Right lobe of liver (tissue), 6 donors: ENCODE measurements around the gene ZNF324. TPM values are rescaled to one million over a fixed set of nuclear protein-coding genes. Genes with fewer than 3 reads are reported as not detected.
"Not testable (repeated sequence)": the region's sequence is repeated elsewhere in the genome, so short reads cannot be mapped to it uniquely, and the experiment has no call there.

Experiments
- ATAC-seq, 4 donors: fragments of 200-7000 bp; cut with Tn5 transposase; one replicate each; pipeline ENCODE4 v1.9.1; 2020; ENCODE audit warnings: mild to moderate bottlenecking in 4 of 4, moderate library complexity in 4 of 4
- DNase-seq, 3 donors: peaks; one replicate each; pipeline ENCODE4 v3.0.0-alpha.2; 2020
- H3K27ac ChIP-seq, 3 donors: fragments of 200-600 bp; one replicate each; pipeline ENCODE4 v1.8.0; 2022
- H3K27me3 ChIP-seq, 2 donors: fragments of 200-600 bp; one replicate each; pipeline ENCODE4 v1.8.0; 2022
- H3K36me3 ChIP-seq, 4 donors: fragments of 200-600 bp; sonication (generic) in 1 of 4; one replicate each; pipeline versions ENCODE4 v1.5.1 to v1.8.0; 2017 to 2022; ENCODE audit warnings: control low read depth in 1 of 4
- H3K4me1 ChIP-seq, 4 donors: fragments of 200-600 bp; sonication (generic) in 1 of 4; one replicate each; pipeline versions ENCODE4 v1.5.1 to v1.8.0; 2017 to 2022; ENCODE audit warnings: control low read depth in 1 of 4
- H3K4me3 ChIP-seq, 3 donors: fragments of 200-600 bp; one replicate each; pipeline ENCODE4 v1.8.0; 2022
- H3K9me3 ChIP-seq, 4 donors: fragments of 200-600 bp; sonication (generic) in 1 of 4; one replicate each; pipeline versions ENCODE4 v1.5.1 to v1.8.0; 2017 to 2022; ENCODE audit warnings: control low read depth in 1 of 4
- POLR2A ChIP-seq: fragments of 450-650 bp; IDR thresholded peaks from one replicate; pipeline ENCODE4 v1.6.1; 2017; ENCODE audit warnings: antibody characterized with exemption, mild to moderate bottlenecking
- WGBS: methylation state at CpG from one replicate; pipeline ENCODE4 v1.1.6; 2018; ENCODE audit warnings: low coverage, low lambda C conversion rate; ENCODE audit not compliant: insufficient coverage; ENCODE audit errors: missing lambda C conversion rate; 5-methylcytosine and 5-hydroxymethylcytosine counted together
- intact Hi-C, 2 donors: fragments of 100-400 bp; cut with DNase I; formaldehyde crosslinking; loops; one replicate each; pipeline versions ENCODE4 v1.11.2 to v1.14.1; 2022
- total RNA-seq, 6 experiments: library from RNA; depleted of rRNA in 2 of 6; stranded (reverse); fragments of >200 nt in 2 of 6; fragmentation: NEBNext Ultra II Directional in 3 of 6; extraction: Animal tissue kit (Norgen Biotek cat#: 25700) in 3 of 6; gene quantifications; one replicate each; pipeline versions ENCODE4 v1.1.0 to v1.2.4, GENCODE V29; 2016 to 2023
- TF ChIP-seq, protein P1 (sequence below), 4 donors: fragments of 200-600 bp in 3 of 4; fragments of 450-650 bp in 1 of 4; IDR thresholded peaks; one replicate each; pipeline versions ENCODE4 v1.5.1 to v1.8.0; 2016 to 2022; ENCODE audit warnings: antibody characterized with exemption in 4 of 4, mild to moderate bottlenecking in 2 of 4
- donor health status: DM: no; HTN: yes; CAD: no.
- donor health status: DM: no; HTN: no; CAD: no.
- donor health status: DM: no; HTN: no; CAD: no.
- donor health status: DM: no; HTN: yes; CAD: no.
- donor health status: DM: no; HTN: yes; CAD: no.

ZNF324 gene
- total RNA-seq, 6 experiments from 2014 or later: 2.9 to 4.9 (median 3.8) TPM

DNA sequence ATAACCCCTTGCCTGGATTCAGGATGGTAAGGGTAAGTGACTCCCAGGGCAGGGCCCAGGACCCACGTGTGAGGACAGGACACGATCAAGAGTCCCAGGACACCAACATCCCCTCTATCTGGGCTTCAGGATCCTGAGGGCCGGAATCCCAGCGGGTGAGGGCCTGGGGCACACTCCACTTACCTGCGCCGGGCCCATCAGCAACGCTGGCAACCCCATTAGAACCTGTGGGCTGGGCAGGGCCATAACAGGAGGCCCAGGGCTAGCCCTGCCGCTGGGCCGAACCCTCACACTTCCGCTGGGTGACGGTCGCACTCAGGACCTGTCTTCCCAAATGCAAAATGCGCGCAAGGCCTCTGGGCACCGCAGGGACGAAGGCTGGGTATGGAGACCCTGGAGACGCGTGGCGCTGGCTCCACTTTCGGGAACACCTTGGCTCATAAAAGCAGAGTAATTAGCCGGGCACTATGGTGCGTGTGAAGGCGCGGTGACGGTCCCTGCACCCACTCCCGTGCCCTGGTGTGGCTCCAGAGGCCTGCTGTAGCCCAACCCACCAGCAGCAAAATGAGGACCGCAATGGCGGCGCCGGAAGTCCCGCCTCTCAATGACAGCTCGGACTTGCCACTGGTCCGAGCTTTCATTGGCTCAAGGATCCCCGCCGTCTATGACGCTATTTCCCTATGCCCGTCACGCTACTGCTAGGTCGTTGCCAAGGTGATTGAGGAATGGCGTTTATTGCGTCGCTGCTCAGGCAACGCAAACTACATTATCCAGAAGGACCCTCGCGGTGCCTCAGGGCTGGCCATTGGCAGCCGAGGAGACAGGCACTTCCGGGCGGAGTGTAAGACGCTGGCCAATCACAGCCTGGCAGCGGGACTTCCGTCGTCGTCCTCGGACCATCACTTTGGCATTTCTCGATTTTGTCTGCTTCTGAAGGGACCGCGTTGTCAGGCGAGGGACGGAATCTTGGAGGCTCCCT, 27.0 kb upstream of the ZNF324 start, which contains the start of gene ZNF132:
TSS of gene ZNF132 (minus strand) at position 578 of the 979 bp plus-strand sequence. CDS start at position 246, 332 bp downstream.
- peaks cover 0 to 16% (median 5%) of the 10 kb centered on the region in 4 donors for H3K36me3 ChIP-seq
- ATAC-seq: peak; percentile 94 to 99 (median 98)
- WGBS: 20% methylated on average over 12 of the region's 59 CpGs
- peak within 1 kb of the TSS in 2 of 3 donors; percentile 44 to 60 for H3K27ac ChIP-seq
- TF ChIP-seq POLR2A: no peak
- TF ChIP-seq, protein P1, sequence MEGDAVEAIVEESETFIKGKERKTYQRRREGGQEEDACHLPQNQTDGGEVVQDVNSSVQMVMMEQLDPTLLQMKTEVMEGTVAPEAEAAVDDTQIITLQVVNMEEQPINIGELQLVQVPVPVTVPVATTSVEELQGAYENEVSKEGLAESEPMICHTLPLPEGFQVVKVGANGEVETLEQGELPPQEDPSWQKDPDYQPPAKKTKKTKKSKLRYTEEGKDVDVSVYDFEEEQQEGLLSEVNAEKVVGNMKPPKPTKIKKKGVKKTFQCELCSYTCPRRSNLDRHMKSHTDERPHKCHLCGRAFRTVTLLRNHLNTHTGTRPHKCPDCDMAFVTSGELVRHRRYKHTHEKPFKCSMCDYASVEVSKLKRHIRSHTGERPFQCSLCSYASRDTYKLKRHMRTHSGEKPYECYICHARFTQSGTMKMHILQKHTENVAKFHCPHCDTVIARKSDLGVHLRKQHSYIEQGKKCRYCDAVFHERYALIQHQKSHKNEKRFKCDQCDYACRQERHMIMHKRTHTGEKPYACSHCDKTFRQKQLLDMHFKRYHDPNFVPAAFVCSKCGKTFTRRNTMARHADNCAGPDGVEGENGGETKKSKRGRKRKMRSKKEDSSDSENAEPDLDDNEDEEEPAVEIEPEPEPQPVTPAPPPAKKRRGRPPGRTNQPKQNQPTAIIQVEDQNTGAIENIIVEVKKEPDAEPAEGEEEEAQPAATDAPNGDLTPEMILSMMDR (IDR thresholded peaks at IDR 0.05): no peak
- intact Hi-C loops: no loop called here
- H3K9me3 ChIP-seq: peaks cover 0 to 15% (median 3%) of the 10 kb centered on the region in 4 donors
- DNase-seq: peak; percentile 88 to 97 (median 95)
- peaks cover 0 to 8% (median 1%) of the 10 kb centered on the region in 4 donors for H3K4me1 ChIP-seq
- H3K27me3 ChIP-seq: no peaks in the 10 kb centered on the region
- H3K4me3 ChIP-seq: peak within 1 kb of the TSS; percentile 55 to 86 (median 62)

GRCh38 chr19:58440556-58440955, 26.3 kb upstream of the ZNF324 start:
- Histone ChIP-seq H3K36me3 (peaks cover 0 to 10% (median 3%) of the 10 kb centered on the region in 4 donors), H3K4me3 (peak overlapping the region; percentile 55 to 86 (median 62)), H3K9me3 (peaks cover 0 to 8% (median 0%) of the 10 kb centered on the region in 4 donors), H3K27me3 (no peaks in the 10 kb centered on the region), H3K27ac (peak overlapping the region in 2 of 3 donors; percentile 44 to 60), H3K4me1 (peaks cover 0 to 8% (median 1%) of the 10 kb centered on the region in 4 donors)
- DNase-seq (peak in 1 of 3 donors; percentile 45), ATAC-seq (peak in 1 of 4 donors; percentile 1)
- WGBS: 26% methylated on average over 14 of the region's 31 CpGs
- TF ChIP-seq POLR2A: no peak
- TF ChIP-seq, protein P1 (IDR thresholded peaks at IDR 0.05): no peak
- intact Hi-C loops: no loop called here

- intact Hi-C loops, H3K4me1 ChIP-seq, ATAC-seq, DNase-seq, H3K9me3 ChIP-seq, H3K4me3 ChIP-seq, H3K36me3 ChIP-seq, H3K27me3 ChIP-seq, H3K27ac ChIP-seq: not testable (repeated sequence)
- 78% methylated on average over 6 of the region's 7 CpGs for WGBS
Measured at GRCh38 chr19:58442986-58443385, 23.9 kb upstream of the ZNF324 start.

- WGBS: 63% methylated on average over 2 of the region's 3 CpGs
- H3K27ac ChIP-seq, intact Hi-C loops, DNase-seq, H3K9me3 ChIP-seq, H3K36me3 ChIP-seq, H3K4me3 ChIP-seq, ATAC-seq, H3K27me3 ChIP-seq: not testable (repeated sequence)
- H3K4me1 ChIP-seq: peaks cover 0 to 10% (median 3%) of the 10 kb centered on the region in 4 donors
Measured at GRCh38 chr19:58448860-58449259, 18.0 kb upstream of the ZNF324 start.

- H3K9me3 ChIP-seq, ATAC-seq, DNase-seq, H3K4me3 ChIP-seq, H3K27me3 ChIP-seq, H3K27ac ChIP-seq, H3K36me3 ChIP-seq, intact Hi-C loops: not testable (repeated sequence)
- 38% methylated on average over 5 of the region's 5 CpGs for WGBS
- peaks cover 0 to 10% (median 3%) of the 10 kb centered on the region in 4 donors for H3K4me1 ChIP-seq
Measured at GRCh38 chr19:58449980-58450379, 16.9 kb upstream of the ZNF324 start.
